Ectodermal cell (in vitro differentiated cells): ENCODE data around the gene RIT2.
"Not testable (repeated sequence)": the region's sequence is repeated elsewhere in the genome, so short reads cannot be mapped to it uniquely, and the experiment has no call there.

Experiments used
- H3K27ac ChIP-seq: 2 replicates; pipeline ENCODE4 v1.7.0; 2013; ENCODE audit warnings: mild to moderate bottlenecking, low read depth, low read length; ENCODE audit not compliant: insufficient read depth, poor library complexity, severe bottlenecking
- H3K27me3 ChIP-seq: 2 replicates; pipeline ENCODE4 v1.7.0; 2013; ENCODE audit warnings: mild to moderate bottlenecking, low read length; ENCODE audit not compliant: insufficient read depth, control insufficient read depth, poor library complexity, severe bottlenecking
- H3K36me3 ChIP-seq: one replicate; pipeline ENCODE4 v1.7.0; 2013; ENCODE audit warnings: low read length; ENCODE audit not compliant: control insufficient read depth, insufficient read depth
- H3K4me1 ChIP-seq: one replicate; pipeline ENCODE4 v1.7.0; 2013; ENCODE audit warnings: low read length; ENCODE audit not compliant: control insufficient read depth, insufficient read depth
- H3K4me3 ChIP-seq: 2 replicates; pipeline ENCODE4 v1.7.0; 2013; ENCODE audit warnings: low read depth, low read length, control low read depth; ENCODE audit not compliant: insufficient read depth
- H3K9me3 ChIP-seq: 2 replicates; pipeline ENCODE4 v1.7.0; 2013; ENCODE audit warnings: mild to moderate bottlenecking, low read length, moderate library complexity; ENCODE audit not compliant: control insufficient read depth
- WGBS, 2 experiments: methylation state at CpG; one replicate each; pipeline ENCODE4 v1.1.7; 2013; ENCODE audit warnings: missing lambda C conversion rate in 2 of 2; 5-methylcytosine and 5-hydroxymethylcytosine counted together

Gene RIT2

GRCh38 chr18:42828881-42829280 lies 286.6 kb downstream of the RIT2 start:
- no peak overlapping the region for H3K4me3 ChIP-seq
- no peak overlapping the region for H3K27ac ChIP-seq
- 94 to 95% methylated on average over 1 of the region's 1 CpG for WGBS, 2 experiments
- no peaks in the 10 kb centered on the region for H3K9me3 ChIP-seq
- no peaks in the 10 kb centered on the region for H3K4me1 ChIP-seq
- H3K27me3 ChIP-seq = no peaks in the 10 kb centered on the region
- H3K36me3 ChIP-seq = no peaks in the 10 kb centered on the region

- Histone ChIP-seq H3K27ac (no peak overlapping the region), H3K4me3 (no peak overlapping the region), H3K36me3 (no peaks in the 10 kb centered on the region), H3K9me3 (no peaks in the 10 kb centered on the region), H3K27me3 (no peaks in the 10 kb centered on the region), H3K4me1 (no peaks in the 10 kb centered on the region)
Measured at GRCh38 chr18:42824178-42824577, 291.3 kb downstream of the RIT2 start.

GRCh38 chr18:42822711-42823110 lies 292.8 kb downstream of the RIT2 start:
- no peak overlapping the region for H3K27ac ChIP-seq
- no peaks in the 10 kb centered on the region for H3K9me3 ChIP-seq
- H3K27me3 ChIP-seq = no peaks in the 10 kb centered on the region
- 93 to 96% methylated on average over 3 of the region's 3 CpGs for WGBS, 2 experiments
- H3K4me1 ChIP-seq = no peaks in the 10 kb centered on the region
- no peaks in the 10 kb centered on the region for H3K36me3 ChIP-seq
- no peak overlapping the region for H3K4me3 ChIP-seq

DNA sequence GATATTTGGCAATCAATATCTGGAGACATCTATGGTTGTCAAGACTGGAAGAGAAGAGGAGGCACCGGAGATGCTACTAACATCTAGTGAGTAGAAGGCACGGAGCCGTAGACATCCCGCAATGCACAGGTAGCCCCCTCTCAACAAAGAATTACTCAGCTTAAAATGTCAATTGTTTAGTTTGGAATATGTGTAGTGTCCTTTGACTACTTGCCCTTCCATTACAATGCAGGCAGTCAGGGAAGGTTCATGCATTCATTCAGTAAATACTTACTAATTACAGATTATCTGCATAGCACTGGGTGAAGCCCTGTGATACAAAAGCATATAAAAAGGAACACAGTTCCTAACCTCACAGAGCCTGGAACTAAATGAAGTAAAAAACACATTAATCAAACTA lies 294.0 kb downstream of the RIT2 start:
- no peaks in the 10 kb centered on the region for H3K27me3 ChIP-seq
- 95 to 97% methylated on average over 4 of the region's 4 CpGs for WGBS, 2 experiments
- H3K4me3 ChIP-seq = no peak overlapping the region
- H3K4me1 ChIP-seq = peaks cover 4% of the 10 kb centered on the region
- no peaks in the 10 kb centered on the region for H3K9me3 ChIP-seq
- no peak overlapping the region for H3K27ac ChIP-seq
- H3K36me3 ChIP-seq = no peaks in the 10 kb centered on the region

GRCh38 chr18:42814618-42815017 lies 300.9 kb downstream of the RIT2 start:
- WGBS, 2 experiments = 94 to 97% methylated on average over 4 of the region's 4 CpGs

DNA sequence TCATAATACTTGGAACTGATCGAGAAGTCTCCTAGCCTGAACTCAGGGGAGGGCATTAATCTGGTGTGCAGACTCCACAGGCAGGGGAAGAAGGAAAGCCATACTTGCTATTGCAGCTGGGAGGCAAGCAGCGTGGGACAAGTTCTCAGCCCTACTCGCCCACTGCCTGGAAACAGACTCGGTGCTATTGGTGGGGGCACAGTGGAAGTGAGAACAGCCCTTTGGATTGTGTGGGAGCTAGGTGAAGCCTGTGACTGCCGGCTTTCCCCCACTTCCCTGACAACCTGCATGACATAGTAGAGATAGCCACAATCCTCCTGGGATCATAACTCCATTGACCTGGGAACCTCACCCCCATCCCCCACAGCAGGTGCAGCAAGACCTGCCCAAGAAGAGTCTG lies 301.3 kb downstream of the RIT2 start:
- Histone ChIP-seq H3K27me3 (no peaks in the 10 kb centered on the region), H3K4me1 (peaks cover 5% of the 10 kb centered on the region), H3K4me3 (no peak overlapping the region), H3K9me3 (no peaks in the 10 kb centered on the region), H3K27ac (no peak overlapping the region), H3K36me3 (no peaks in the 10 kb centered on the region)
- WGBS, 2 experiments = 95 to 96% methylated on average over 5 of the region's 5 CpGs

More at GRCh38 chr18:42814618-42815017, 300.9 kb downstream of the RIT2 start:
- Histone ChIP-seq H3K27ac (no peak overlapping the region), H3K36me3 (no peaks in the 10 kb centered on the region), H3K9me3 (no peaks in the 10 kb centered on the region), H3K27me3 (no peaks in the 10 kb centered on the region), H3K4me1 (peaks cover 5% of the 10 kb centered on the region), H3K4me3 (no peak overlapping the region)

- H3K9me3 ChIP-seq = no peaks in the 10 kb centered on the region
- no peak overlapping the region for H3K4me3 ChIP-seq
- 96 to 97% methylated on average over 4 of the region's 4 CpGs for WGBS, 2 experiments
- H3K27me3 ChIP-seq = no peaks in the 10 kb centered on the region
- H3K36me3 ChIP-seq = no peaks in the 10 kb centered on the region
- no peak overlapping the region for H3K27ac ChIP-seq
- H3K4me1 ChIP-seq = peaks cover 5% of the 10 kb centered on the region
Measured at GRCh38 chr18:42813570-42813969, 301.9 kb downstream of the RIT2 start.

DNA sequence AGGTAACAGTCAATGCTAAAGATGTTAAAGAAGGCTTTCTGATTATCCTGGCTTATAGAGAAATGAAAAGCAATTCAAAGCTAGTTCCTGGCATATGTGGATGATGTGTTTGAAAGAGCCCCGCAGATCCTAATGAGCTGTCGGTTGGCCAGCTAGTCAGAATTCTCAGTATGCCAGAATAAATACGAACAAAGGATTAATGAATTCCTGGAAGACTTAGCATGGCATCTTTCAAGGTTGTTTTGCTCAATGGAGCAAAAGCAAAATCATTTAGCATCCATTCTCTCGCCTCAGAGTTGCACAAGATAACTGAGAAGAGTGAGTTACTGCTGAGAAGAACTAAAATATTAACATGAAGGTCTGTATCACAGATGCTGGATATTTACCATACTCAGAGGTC lies 307.6 kb downstream of the RIT2 start:
- H3K27me3 ChIP-seq = no peaks in the 10 kb centered on the region
- no peak overlapping the region for H3K4me3 ChIP-seq
- no peak overlapping the region for H3K27ac ChIP-seq
- no peaks in the 10 kb centered on the region for H3K36me3 ChIP-seq
- H3K4me1 ChIP-seq = no peaks in the 10 kb centered on the region
- no peaks in the 10 kb centered on the region for H3K9me3 ChIP-seq
- WGBS, 2 experiments = 75 to 93% methylated on average over 4 of the region's 4 CpGs

DNA sequence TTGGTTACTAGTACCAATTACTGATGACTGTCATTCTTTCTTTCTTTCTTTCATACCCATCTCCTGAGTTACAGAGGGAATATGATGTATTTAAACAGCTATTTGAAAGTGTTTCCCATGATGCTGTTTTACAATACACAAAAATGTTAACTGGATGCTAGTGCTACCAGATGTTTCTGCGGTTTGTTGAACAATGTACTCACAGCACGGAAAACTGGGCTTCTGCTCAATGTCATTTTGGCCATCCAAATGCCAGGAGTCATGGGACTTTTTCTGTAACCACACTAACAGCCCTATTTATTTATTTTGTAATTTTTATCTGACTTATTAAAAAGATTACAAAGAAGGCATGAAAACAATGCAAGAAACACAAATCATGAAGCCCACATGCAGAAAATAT lies 313.8 kb downstream of the RIT2 start:
- no peak overlapping the region for H3K27ac ChIP-seq
- no peaks in the 10 kb centered on the region for H3K9me3 ChIP-seq
- no peaks in the 10 kb centered on the region for H3K27me3 ChIP-seq
- no peaks in the 10 kb centered on the region for H3K36me3 ChIP-seq
- H3K4me3 ChIP-seq = no peak overlapping the region
- 93 to 99% methylated on average over 2 of the region's 2 CpGs for WGBS, 2 experiments
- peaks cover 4% of the 10 kb centered on the region for H3K4me1 ChIP-seq

GRCh38 chr18:42798606-42799170 lies 316.8 kb downstream of the RIT2 start:
- WGBS, 2 experiments = 83 to 100% methylated on average over 1 of the region's 1 CpG

DNA sequence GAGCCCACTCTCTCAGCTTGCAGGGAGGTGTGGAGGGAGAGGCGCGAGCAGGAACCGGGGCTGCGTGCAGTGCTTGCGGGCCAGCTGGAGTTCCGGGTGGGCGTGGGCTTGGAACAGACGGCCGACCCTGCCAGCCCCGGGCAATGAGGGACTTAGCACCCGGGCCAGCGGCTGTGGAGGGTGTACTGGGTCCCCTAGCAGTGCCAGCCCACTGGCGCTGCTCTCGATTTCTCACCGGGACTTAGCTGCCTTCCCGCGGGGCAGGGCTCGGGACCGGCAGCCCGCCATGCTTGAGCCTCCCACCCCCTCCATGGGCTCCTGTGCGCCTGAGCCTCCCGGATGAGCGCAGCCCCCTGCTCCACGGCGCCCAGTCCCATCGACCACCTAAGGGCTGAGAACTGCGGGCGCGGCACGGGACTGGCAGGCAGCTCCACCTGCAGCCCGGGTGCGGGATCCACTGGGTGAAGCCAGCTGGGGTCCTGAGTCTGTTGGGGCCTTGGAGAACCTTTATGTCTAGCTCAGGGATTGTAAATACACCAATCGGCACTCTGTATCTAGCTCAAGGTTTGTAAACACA lies 320.2 kb downstream of the RIT2 start:
- not testable (repeated sequence) for H3K9me3 ChIP-seq, H3K27me3 ChIP-seq, H3K27ac ChIP-seq, H3K4me3 ChIP-seq, H3K36me3 ChIP-seq, H3K4me1 ChIP-seq
- 92 to 94% methylated on average over 33 of the region's 33 CpGs for WGBS, 2 experiments

More at GRCh38 chr18:42798606-42799170, 316.8 kb downstream of the RIT2 start:
- no peak overlapping the region for H3K4me3 ChIP-seq
- peaks cover 4% of the 10 kb centered on the region for H3K4me1 ChIP-seq
- H3K9me3 ChIP-seq = no peaks in the 10 kb centered on the region
- peak overlapping the region; percentile 47 for H3K27ac ChIP-seq
- H3K27me3 ChIP-seq = no peaks in the 10 kb centered on the region
- H3K36me3 ChIP-seq = no peaks in the 10 kb centered on the region
